Lower lobe of right lung (tissue), 2 donors: Measurements from ENCODE around the gene PRM2. TPM values are rescaled to one million over a fixed set of nuclear protein-coding genes. Genes with fewer than 3 reads are reported as not detected.

Experiments used
- ATAC-seq, 2 donors: fragments of 200-7000 bp; cut with Tn5 transposase; one replicate each; pipeline ENCODE4 v1.9.1; 2020 to 2022; ENCODE audit warnings: mild to moderate bottlenecking in 2 of 2, moderate library complexity in 2 of 2
- DNase-seq: peaks from one replicate; pipeline ENCODE4 v3.0.0-alpha.2; 2020
- H3K27ac ChIP-seq: fragments of 200-600 bp; one replicate; pipeline ENCODE4 v1.8.0; 2022
- H3K27me3 ChIP-seq: fragments of 200-600 bp; one replicate; pipeline ENCODE4 v1.8.0; 2022; ENCODE audit warnings: low read depth
- H3K36me3 ChIP-seq: fragments of 200-600 bp; one replicate; pipeline ENCODE4 v1.8.0; 2022; ENCODE audit warnings: mild to moderate bottlenecking
- H3K4me1 ChIP-seq: fragments of 200-600 bp; one replicate; pipeline ENCODE4 v1.8.0; 2022
- H3K4me3 ChIP-seq: fragments of 200-600 bp; one replicate; pipeline ENCODE4 v1.8.0; 2022; ENCODE audit warnings: mild to moderate bottlenecking
- H3K9me3 ChIP-seq: fragments of 200-600 bp; one replicate; pipeline ENCODE4 v1.8.0; 2022
- CTCF ChIP-seq: fragments of 200-600 bp; IDR thresholded peaks from one replicate; pipeline ENCODE4 v1.8.0; 2022; ENCODE audit warnings: antibody characterized with exemption, mild to moderate bottlenecking
- intact Hi-C: fragments of 100-400 bp; cut with DNase I; formaldehyde crosslinking; loops from one replicate; pipeline ENCODE4 v1.11.0; 2022
- total RNA-seq: library from RNA; stranded (reverse); fragmentation: NEBNext Ultra II Directional; extraction: Animal tissue kit (Norgen Biotek cat#: 25700); gene quantifications from one replicate; pipeline ENCODE4 v1.2.1, GENCODE V29; 2021
- donor health status: DM: no; HTN: yes; CAD: no; lungs with severe emphysema.

The PRM2 gene
- total RNA-seq, 1 donor from 2014 or later: not detected

DNA sequence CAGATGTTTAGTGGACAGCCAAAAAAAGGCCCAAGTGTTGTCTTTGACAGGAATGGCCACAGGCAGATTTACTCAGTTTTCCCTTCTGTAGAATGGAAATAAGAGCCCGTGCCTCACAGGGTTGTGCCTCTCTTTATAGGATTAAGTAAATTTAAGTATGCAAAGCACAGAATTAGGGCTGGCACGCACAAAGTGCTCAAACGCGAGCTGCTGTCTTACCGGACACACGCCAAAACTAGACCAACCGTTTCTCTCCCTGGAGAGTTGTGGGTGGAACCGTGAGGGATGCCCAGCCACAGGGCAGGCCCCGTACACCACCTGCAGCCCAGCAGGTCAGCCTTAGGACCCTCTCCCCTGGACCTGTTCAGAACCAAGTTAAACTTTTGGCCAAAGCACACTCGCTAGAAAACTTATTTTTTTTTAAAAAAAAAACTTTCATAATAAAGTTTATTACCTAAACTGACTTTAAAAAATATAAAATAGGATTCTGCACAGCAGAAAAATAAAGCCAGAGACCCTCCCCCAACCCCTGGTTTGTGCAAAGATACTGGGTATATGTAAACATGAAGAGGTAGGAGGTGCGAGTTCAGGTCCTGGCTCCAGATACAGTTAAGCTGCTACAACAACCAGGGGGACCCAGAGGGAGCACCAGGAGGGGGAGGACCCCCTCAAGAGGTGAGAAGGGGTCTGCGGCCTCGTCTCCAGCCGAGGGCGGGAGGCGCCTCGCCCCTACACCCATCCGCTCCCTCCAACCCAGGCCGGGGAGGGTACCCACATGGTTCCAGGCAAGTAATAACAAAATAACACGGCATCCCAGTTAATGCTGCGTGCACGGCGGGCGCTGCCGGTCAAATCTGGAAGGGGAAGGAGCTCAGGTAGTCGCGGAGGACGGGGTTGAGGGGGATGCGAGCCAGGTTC, 22.0 kb downstream of the PRM2 start:
- peak overlapping the region; percentile 98 for H3K27ac ChIP-seq
- peaks cover 49% of the 10 kb centered on the region for H3K4me1 ChIP-seq
- TF ChIP-seq CTCF: no peak
- H3K9me3 ChIP-seq: no peaks in the 10 kb centered on the region
- no peak for DNase-seq
- no peaks in the 10 kb centered on the region for H3K27me3 ChIP-seq
- no peak for ATAC-seq
- H3K4me3 ChIP-seq: peak overlapping the region; percentile 90
- H3K36me3 ChIP-seq: peaks cover 5% of the 10 kb centered on the region
- intact Hi-C loops: loop anchor here (5.0 kb wide), 1 partner anchor 282 kb away; no protein-coding TSS in a partner anchor

DNA sequence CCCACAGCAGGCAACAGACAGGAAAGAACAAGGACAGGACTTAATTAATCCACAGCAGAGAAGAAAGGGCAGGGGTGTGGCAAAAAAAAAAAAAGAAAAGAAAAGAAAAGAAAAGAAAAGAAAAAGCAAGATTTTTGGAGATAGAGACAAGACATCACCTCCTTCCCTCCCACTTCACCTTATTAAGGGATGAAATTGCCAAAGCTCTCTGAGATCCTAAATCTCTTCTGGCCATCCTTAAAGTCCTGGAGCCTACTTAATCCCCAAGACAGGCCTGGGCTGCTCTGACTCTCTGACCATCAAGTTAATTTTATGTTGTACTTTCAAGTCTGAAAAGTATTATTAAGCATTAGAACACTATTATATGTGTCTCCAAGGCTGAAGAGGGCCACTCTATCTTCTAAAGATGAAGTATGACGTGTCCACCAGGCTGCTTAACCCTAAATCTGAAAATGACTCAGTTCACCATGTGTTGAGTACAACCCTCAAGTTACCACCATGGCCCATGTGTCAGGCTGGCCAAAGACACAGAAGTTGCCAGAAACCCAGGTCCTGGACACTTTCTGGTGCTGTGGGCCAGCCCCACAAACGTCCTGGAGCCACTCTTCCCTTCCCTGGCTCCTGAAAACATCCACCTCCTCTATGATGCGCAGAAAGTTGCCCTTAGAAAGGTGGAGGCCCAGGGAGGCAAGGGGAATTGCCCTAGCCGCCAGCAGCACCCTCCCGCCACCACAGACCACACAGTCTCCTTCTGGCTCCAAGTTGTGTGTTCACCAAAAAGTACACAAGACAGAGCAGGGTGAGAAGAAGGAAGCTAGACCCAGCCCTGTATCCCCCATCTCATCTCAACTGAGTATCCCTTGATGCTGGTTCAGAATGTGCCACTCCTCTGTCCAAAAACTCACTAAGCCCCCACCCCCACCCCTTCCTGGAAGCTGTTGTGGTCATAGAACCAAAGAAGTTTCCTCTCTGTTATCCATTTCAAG, 23.0 kb downstream of the PRM2 start:
- peaks cover 5% of the 10 kb centered on the region for H3K36me3 ChIP-seq
- no peaks in the 10 kb centered on the region for H3K9me3 ChIP-seq
- no peaks in the 10 kb centered on the region for H3K27me3 ChIP-seq
- ATAC-seq (no peak), DNase-seq (no peak)
- intact Hi-C loops: loop anchor here (5.0 kb wide), 1 partner anchor 281 kb away; no protein-coding TSS in a partner anchor
- no peak for TF ChIP-seq CTCF
- H3K4me3 ChIP-seq: peak overlapping the region; percentile 90
- peaks cover 40% of the 10 kb centered on the region for H3K4me1 ChIP-seq
- H3K27ac ChIP-seq: no peak overlapping the region

DNA sequence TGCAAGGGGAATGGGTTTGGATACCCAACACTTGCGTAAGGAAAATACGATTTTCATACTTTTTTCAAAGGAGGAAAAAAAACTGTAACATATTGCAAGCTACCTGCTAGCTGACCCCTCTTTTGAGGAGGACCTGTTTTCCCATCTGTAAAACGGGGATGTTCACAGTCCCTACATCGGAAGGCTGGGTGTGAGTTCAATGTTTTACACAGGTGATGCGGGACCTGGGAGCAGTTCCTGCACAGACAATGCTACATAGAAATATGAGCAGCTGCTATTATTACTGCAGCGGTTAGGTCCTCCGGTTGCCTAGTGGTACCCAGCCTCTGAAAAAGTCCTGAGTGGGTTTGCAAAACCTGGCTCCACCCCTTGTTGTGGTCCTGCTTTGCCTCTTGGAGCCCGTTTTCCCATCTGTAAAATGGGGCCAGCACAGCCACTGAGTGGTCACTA, 23.8 kb downstream of the PRM2 start:
- no peak for TF ChIP-seq CTCF
- H3K27me3 ChIP-seq: no peaks in the 10 kb centered on the region
- H3K27ac ChIP-seq: no peak overlapping the region
- H3K4me3 ChIP-seq: peak overlapping the region; percentile 90
- peaks cover 34% of the 10 kb centered on the region for H3K4me1 ChIP-seq
- intact Hi-C loops: loop anchor here (5.0 kb wide), 1 partner anchor 280 kb away; no protein-coding TSS in a partner anchor
- peaks cover 5% of the 10 kb centered on the region for H3K36me3 ChIP-seq
- no peaks in the 10 kb centered on the region for H3K9me3 ChIP-seq
- DNase-seq: no peak
- ATAC-seq: no peak

- no peak overlapping the region for H3K27ac ChIP-seq
- no peak for DNase-seq
- peaks cover 5% of the 10 kb centered on the region for H3K36me3 ChIP-seq
Measured at GRCh38 chr16:11251525-11252481, 24.5 kb downstream of the PRM2 start.

More at GRCh38 chr16:11251525-11252481, 24.5 kb downstream of the PRM2 start:
- H3K4me3 ChIP-seq: peak overlapping the region; percentile 90
- no peaks in the 10 kb centered on the region for H3K9me3 ChIP-seq
- TF ChIP-seq CTCF: no peak
- peaks cover 27% of the 10 kb centered on the region for H3K4me1 ChIP-seq
- ATAC-seq: no peak
- no peaks in the 10 kb centered on the region for H3K27me3 ChIP-seq
- intact Hi-C loops: loop anchor here (5.0 kb wide), 1 partner anchor 280 kb away; no protein-coding TSS in a partner anchor
